IMR-90 (cell line): ENCODE results near the gene PHF20. TPM values are rescaled to one million over a fixed set of nuclear protein-coding genes. Genes with fewer than 3 reads are reported as not detected.

ENCODE experiments used
- ATAC-seq: fragments of 200-7000 bp; cut with Tn5 transposase; 2 replicates; pipeline ENCODE4 v1.9.1; 2020; ENCODE audit warnings: low read depth, mild to moderate bottlenecking, moderate library complexity
- BruUV-seq: library from RNA; stranded (reverse); fragments of 400-500 nt; replicated peaks from 2 replicates; lab custom pipeline; 2021; lab: Mats Ljungman, UMichigan
- CTCF ChIA-PET: fragments of 300-600 bp; formaldehyde crosslinking; extraction: SDS; loops from one replicate; lab custom pipeline; 2021; ENCODE audit warnings: antibody characterized with exemption; lab: Yijun Ruan, JAX
- POLR2A ChIA-PET: fragments of 300-600 bp; sonication (Branson Sonifier 250); formaldehyde crosslinking; loops from one replicate; lab custom pipeline; 2022; ENCODE audit warnings: antibody characterized with exemption; ENCODE audit not compliant: unreplicated experiment; lab: Charles Lee
- DNase-seq: peaks from one replicate; pipeline ENCODE4 v3.0.0; 2013
- H2AFZ ChIP-seq: replicated peaks from 2 replicates; pipeline ENCODE3; 2013; ENCODE audit warnings: low read length, mild to moderate bottlenecking; ENCODE audit not compliant: poor library complexity
- H2AK5ac ChIP-seq: 2 replicates; pipeline ENCODE4 v1.6.1; 2013; ENCODE audit warnings: low read depth, low read length, inconsistent platforms
- H2AK9ac ChIP-seq: replicated peaks from 2 replicates; pipeline ENCODE3; 2013; ENCODE audit warnings: mild to moderate bottlenecking, low read depth, low read length, moderate library complexity; ENCODE audit not compliant: poor library complexity
- H2BK120ac ChIP-seq: 2 replicates; pipeline ENCODE4 v1.6.1; 2013; ENCODE audit warnings: low read depth, low read length, inconsistent platforms
- H2BK15ac ChIP-seq: 3 replicates; pipeline ENCODE4 v1.6.1; 2013; ENCODE audit warnings: low read depth, low read length, inconsistent platforms
- H2BK20ac ChIP-seq: 2 replicates; pipeline ENCODE4 v1.6.1; 2013; ENCODE audit warnings: low read depth, mild to moderate bottlenecking, inconsistent platforms, low read length, moderate library complexity
- H2BK5ac ChIP-seq: 2 replicates; pipeline ENCODE4 v1.6.1; 2013; ENCODE audit warnings: mild to moderate bottlenecking, low read depth, low read length, inconsistent platforms; ENCODE audit not compliant: poor library complexity, severe bottlenecking
- H3K14ac ChIP-seq: replicated peaks from 2 replicates; pipeline ENCODE4 v1.6.1; 2013; ENCODE audit warnings: low read depth, low read length, inconsistent platforms
- H3K18ac ChIP-seq: 2 replicates; pipeline ENCODE4 v1.6.1; 2013; ENCODE audit warnings: low read depth, low read length, control low read depth
- H3K23ac ChIP-seq: 2 replicates; pipeline ENCODE4 v1.6.1; 2013; ENCODE audit warnings: low read depth, low read length, inconsistent platforms
- H3K27ac ChIP-seq: 2 replicates; pipeline ENCODE4 v1.5.1; 2013; ENCODE audit warnings: mild to moderate bottlenecking, control low read depth, low read length; ENCODE audit not compliant: insufficient read depth
- H3K27me3 ChIP-seq: 2 replicates; pipeline ENCODE4 v1.6.1; 2013; ENCODE audit warnings: low read length; ENCODE audit not compliant: control insufficient read depth, insufficient read depth
- H3K36me3 ChIP-seq: 2 replicates; pipeline ENCODE4 v1.6.1; 2013; ENCODE audit warnings: low read length, mixed read lengths; ENCODE audit not compliant: control insufficient read depth, insufficient read depth
- H3K4ac ChIP-seq: 2 replicates; pipeline ENCODE4 v1.6.1; 2013; ENCODE audit warnings: low read depth, low read length, inconsistent platforms
- H3K4me1 ChIP-seq: 2 replicates; pipeline ENCODE4 v1.6.1; 2013; ENCODE audit warnings: low read length, mixed read lengths; ENCODE audit not compliant: control insufficient read depth, insufficient read depth
- H3K4me2 ChIP-seq: 2 replicates; pipeline ENCODE4 v1.6.1; 2013; ENCODE audit warnings: low read depth, mild to moderate bottlenecking, control low read depth, low read length, moderate library complexity
- H3K4me3 ChIP-seq: 2 replicates; pipeline ENCODE4 v1.5.1; 2013; ENCODE audit warnings: low read depth, mild to moderate bottlenecking, control low read depth, low read length, moderate library complexity; ENCODE audit not compliant: insufficient read depth
- H3K56ac ChIP-seq: 2 replicates; pipeline ENCODE4 v1.6.1; 2013; ENCODE audit warnings: low read length, inconsistent platforms; ENCODE audit not compliant: insufficient read depth; ENCODE audit errors: extremely low read depth
- H3K79me1 ChIP-seq, 2 experiments: 2 replicates each; pipeline ENCODE4 v1.6.1; 2013; ENCODE audit warnings: low read length in 2 of 2, inconsistent platforms in 1 of 2, low read depth in 1 of 2
- H3K9ac ChIP-seq: 2 replicates; pipeline ENCODE4 v1.6.1; 2013; ENCODE audit warnings: low read depth, low read length, control low read depth
- H3K9me1 ChIP-seq: 2 replicates; pipeline ENCODE4 v1.6.1; 2013; ENCODE audit warnings: low read length, inconsistent platforms; ENCODE audit not compliant: insufficient read depth
- H3K9me3 ChIP-seq: 2 replicates; pipeline ENCODE4 v1.6.1; 2013; ENCODE audit warnings: low read length; ENCODE audit not compliant: control insufficient read depth, insufficient read depth
- H4K20me1 ChIP-seq: 2 replicates; pipeline ENCODE4 v1.6.1; 2013; ENCODE audit warnings: low read length, inconsistent platforms; ENCODE audit not compliant: insufficient read depth
- H4K5ac ChIP-seq: 2 replicates; pipeline ENCODE4 v1.6.1; 2013; ENCODE audit warnings: mild to moderate bottlenecking, low read depth, low read length, control low read depth
- H4K8ac ChIP-seq, 2 experiments: 2 replicates each; pipeline ENCODE4 v1.6.1; 2013; ENCODE audit warnings: low read depth in 2 of 2, low read length in 2 of 2, control low read depth in 1 of 2, inconsistent platforms in 1 of 2
- H4K91ac ChIP-seq: 2 replicates; pipeline ENCODE4 v1.6.1; 2013; ENCODE audit warnings: low read depth, low read length, inconsistent platforms; ENCODE audit not compliant: insufficient read depth
- CHD1 ChIP-seq: IDR thresholded peaks from 2 replicates; pipeline ENCODE4 v1.6.1; 2012; ENCODE audit warnings: low read depth, low read length, improper control_type of control experiment
- WGBS, 2 experiments: methylation state at CpG; one replicate each; pipeline versions ENCODE4 v1.1.5 to v1.1.7; 2013; ENCODE audit warnings: missing lambda C conversion rate in 2 of 2; ENCODE audit not compliant: insufficient read length in 1 of 2; ENCODE audit errors: extremely low coverage in 2 of 2; 5-methylcytosine and 5-hydroxymethylcytosine counted together
- dilution Hi-C: fragments of 300-500 bp; cut with HindIII; formaldehyde crosslinking; loops from one replicate; pipeline ENCODE4 v1.14.3; 2018; ENCODE audit warnings: low sequenced_read_pairs; ENCODE audit not compliant: unreplicated experiment
- in situ Hi-C: fragments of 300-500 bp; cut with MboI; formaldehyde crosslinking; loops from 3 replicates; pipeline ENCODE4 v1.14.3; 2019; ENCODE audit warnings: low sequenced_read_pairs, inconsistent platforms, mixed read lengths
- intact Hi-C: fragments of 100-400 bp; cut with micrococcal nuclease; formaldehyde crosslinking; loops from 2 replicates; pipeline ENCODE4 v1.10.0; 2022
- polyA plus RNA-seq, 3 experiments: library from polyadenylated mRNA; depleted of rRNA; stranded (reverse); fragments of >200 nt; gene quantifications; 2 replicates each; pipeline ENCODE4 v1.2.3, GENCODE V29; 2012; ENCODE audit warnings: low replicate concordance in 1 of 3
- total RNA-seq: library from RNA; depleted of rRNA; stranded (reverse); fragments of >200 nt; gene quantifications from 2 replicates; pipeline ENCODE4 v1.2.3, GENCODE V29; 2012

Gene PHF20
- total and polyA plus RNA-seq, 2 of the 4 experiments (the other 2 are of a cell fraction), result 22.0 to 22.5 TPM

GRCh38 chr20:35833241-35833640 lies 61.4 kb downstream of the PHF20 start:
- Histone ChIP-seq H3K79me1 (peaks cover 37 to 81% of the 10 kb centered on the region in 2 experiments), H2BK5ac (no peak overlapping the region), H4K20me1 (peaks cover 6% of the 10 kb centered on the region; the same call in 1 of the 2 replicates), H2BK20ac (no peak overlapping the region), H3K27me3 (no peaks in the 10 kb centered on the region), H3K9me3 (no peaks in the 10 kb centered on the region), H3K4ac (no peak overlapping the region), H2AFZ (no peak overlapping the region), H3K4me3 (no peak overlapping the region), H3K9me1 (peaks cover 11% of the 10 kb centered on the region), H3K14ac (no peak overlapping the region), H4K91ac (no peak overlapping the region), H3K4me1 (peaks cover 6% of the 10 kb centered on the region), H2BK120ac (no peak overlapping the region), H3K4me2 (no peak overlapping the region), H3K56ac (no peak overlapping the region), H3K18ac (no peak overlapping the region), H3K23ac (no peak overlapping the region; the same call in 1 of the 2 replicates), H3K36me3 (no peaks in the 10 kb centered on the region), H3K9ac (no peak overlapping the region), H3K27ac (no peak overlapping the region), H2BK15ac (no peak overlapping the region), H4K5ac (no peak overlapping the region), H2AK5ac (no peak overlapping the region), H2AK9ac (no peak overlapping the region), H4K8ac (no peak overlapping the region)
- intact Hi-C loops, result no loop called here
- DNase-seq, result peak; percentile 56
- in situ Hi-C loops, result no loop called here
- WGBS, 2 experiments, result no CpG with 5 or more reads among the region's 1 CpG
- ChIA-PET CTCF (no interaction called here), POLR2A (no interaction called here)
- dilution Hi-C loops, result no loop called here
- TF ChIP-seq CHD1, result no peak
- BruUV-seq, result no TSS peak
- ATAC-seq, result peak; percentile 30; the same call in 1 of the 2 replicates
